SH-SY5Y (cell line): Measurements from ENCODE around the gene SLC25A10.

Source experiments
- GATA2 ChIP-seq: IDR thresholded peaks from 2 replicates; pipeline ENCODE4 v1.6.1; 2011; ENCODE audit warnings: mild to moderate bottlenecking, low read depth, low read length
- GATA3 ChIP-seq: IDR thresholded peaks from 2 replicates; pipeline ENCODE4 v1.6.1; 2011; ENCODE audit warnings: low read depth, mild to moderate bottlenecking, low read length, moderate library complexity

- TF ChIP-seq GATA2 = no peak
- no peak for TF ChIP-seq GATA3
These were observed at the start of gene SLC25A10 for GRCh38 chr17:81711814-81712467.
